Duodenal mucosa (tissue), 2 donors: ENCODE data around the gene STT3B.
"Not testable (repeated sequence)": the region's sequence is repeated elsewhere in the genome, so short reads cannot be mapped to it uniquely, and the experiment has no call there.

ENCODE experiments used
- H3K27ac ChIP-seq: one replicate; pipeline ENCODE4 v1.7.0; 2013; ENCODE audit warnings: low read depth, low read length
- H3K27me3 ChIP-seq, 2 donors: one replicate each; pipeline ENCODE4 v1.7.0; 2013; ENCODE audit warnings: low read length in 2 of 2, control low read depth in 1 of 2; ENCODE audit not compliant: insufficient read depth in 2 of 2, control insufficient read depth in 1 of 2
- H3K36me3 ChIP-seq, 2 donors: one replicate each; pipeline ENCODE4 v1.7.0; 2013; ENCODE audit warnings: low read length in 2 of 2, control low read depth in 1 of 2; ENCODE audit not compliant: insufficient read depth in 2 of 2, control insufficient read depth in 1 of 2
- H3K4me1 ChIP-seq, 2 donors: one replicate each; pipeline ENCODE4 v1.7.0; 2013; ENCODE audit warnings: low read length in 2 of 2, control low read depth in 1 of 2; ENCODE audit not compliant: insufficient read depth in 2 of 2, control insufficient read depth in 1 of 2
- H3K4me3 ChIP-seq, 2 donors: one replicate each; pipeline ENCODE4 v1.7.0; 2013; ENCODE audit warnings: low read length in 2 of 2, low read depth in 1 of 2
- H3K9ac ChIP-seq, 2 donors: one replicate each; pipeline ENCODE4 v1.7.0; 2013; ENCODE audit warnings: low read length in 2 of 2, low read depth in 1 of 2
- H3K9me3 ChIP-seq, 2 donors: one replicate each; pipeline ENCODE4 v1.7.0; 2013; ENCODE audit warnings: low read length in 2 of 2, control low read depth in 1 of 2; ENCODE audit not compliant: control insufficient read depth in 1 of 2

STT3B gene

GRCh38 chr3:31499281-31499680, 33.4 kb upstream of the STT3B start:
- Histone ChIP-seq H3K9ac (no peak overlapping the region), H3K27ac (no peak overlapping the region), H3K4me3 (no peak overlapping the region), H3K36me3 (no peaks in the 10 kb centered on the region), H3K4me1 (peaks cover 10 to 11% of the 10 kb centered on the region in 2 donors), H3K27me3 (peaks cover 5 to 9% of the 10 kb centered on the region in 2 donors), H3K9me3 (no peaks in the 10 kb centered on the region)

GRCh38 chr3:31502803-31503221, 29.9 kb upstream of the STT3B start:
- H3K27ac ChIP-seq = no peak overlapping the region
- H3K36me3 ChIP-seq = no peaks in the 10 kb centered on the region
- no peak overlapping the region for H3K4me3 ChIP-seq
- H3K27me3 ChIP-seq = peaks cover 14 to 16% of the 10 kb centered on the region in 2 donors
- H3K4me1 ChIP-seq = peaks cover 10 to 17% of the 10 kb centered on the region in 2 donors
- no peak overlapping the region for H3K9ac ChIP-seq
- H3K9me3 ChIP-seq = no peaks in the 10 kb centered on the region

DNA sequence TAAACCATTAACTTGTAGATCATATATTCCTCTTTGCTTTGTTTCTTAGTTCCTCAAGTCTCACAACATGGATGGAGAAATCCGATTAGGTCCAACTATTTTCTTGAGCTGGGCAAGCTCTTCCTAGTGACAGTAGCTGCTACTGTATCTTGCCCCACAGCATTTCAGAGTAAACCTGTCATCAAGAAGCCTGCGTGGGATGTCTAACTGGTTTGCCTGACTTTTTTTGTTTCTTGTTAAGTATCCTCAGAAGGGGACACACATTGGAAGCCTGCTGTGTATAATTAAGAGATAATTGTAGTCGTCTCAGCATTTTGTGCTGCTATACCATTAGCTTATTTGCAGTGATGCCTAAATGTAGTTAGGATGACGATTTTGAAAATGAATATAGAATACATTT, 29.3 kb upstream of the STT3B start:
- Histone ChIP-seq H3K27ac (no peak overlapping the region), H3K4me1 (peaks cover 10 to 17% of the 10 kb centered on the region in 2 donors), H3K9ac (no peak overlapping the region), H3K36me3 (no peaks in the 10 kb centered on the region), H3K27me3 (peaks cover 14 to 20% of the 10 kb centered on the region in 2 donors), H3K9me3 (no peaks in the 10 kb centered on the region), H3K4me3 (no peak overlapping the region)

DNA sequence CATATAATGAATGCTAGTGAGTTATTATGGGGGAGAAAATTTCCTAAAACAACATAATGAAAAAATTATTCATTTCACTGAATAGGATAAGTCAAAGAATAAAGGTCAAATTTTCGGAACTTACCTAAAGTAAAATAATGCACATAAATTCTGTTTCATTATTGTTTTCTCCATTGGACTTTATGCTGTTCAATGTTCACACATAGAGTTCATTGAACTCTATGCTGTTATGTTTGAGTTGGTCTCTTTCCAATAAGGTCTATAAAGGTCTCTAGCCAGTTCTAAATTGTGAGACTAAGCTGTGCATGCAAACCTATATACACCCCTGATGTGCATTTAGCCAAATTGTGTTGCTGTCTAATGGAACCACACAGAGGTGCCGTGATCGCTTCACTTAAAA, 28.5 kb upstream of the STT3B start:
- H3K27me3 ChIP-seq = peaks cover 14 to 18% of the 10 kb centered on the region in 2 donors
- no peaks in the 10 kb centered on the region for H3K9me3 ChIP-seq
- no peak overlapping the region for H3K27ac ChIP-seq
- H3K9ac ChIP-seq = no peak overlapping the region
- no peaks in the 10 kb centered on the region for H3K36me3 ChIP-seq
- H3K4me3 ChIP-seq = no peak overlapping the region
- H3K4me1 ChIP-seq = peaks cover 10 to 17% of the 10 kb centered on the region in 2 donors

- H3K27ac ChIP-seq = no peak overlapping the region
- H3K27me3 ChIP-seq = peaks cover 9 to 13% of the 10 kb centered on the region in 2 donors
- H3K4me3 ChIP-seq = no peak overlapping the region
- H3K9me3 ChIP-seq = no peaks in the 10 kb centered on the region
- H3K9ac ChIP-seq = no peak overlapping the region
- no peaks in the 10 kb centered on the region for H3K36me3 ChIP-seq
- H3K4me1 ChIP-seq = peaks cover 10 to 17% of the 10 kb centered on the region in 2 donors
These were observed 27.2 kb upstream of the STT3B start for GRCh38 chr3:31505371-31506048.

DNA sequence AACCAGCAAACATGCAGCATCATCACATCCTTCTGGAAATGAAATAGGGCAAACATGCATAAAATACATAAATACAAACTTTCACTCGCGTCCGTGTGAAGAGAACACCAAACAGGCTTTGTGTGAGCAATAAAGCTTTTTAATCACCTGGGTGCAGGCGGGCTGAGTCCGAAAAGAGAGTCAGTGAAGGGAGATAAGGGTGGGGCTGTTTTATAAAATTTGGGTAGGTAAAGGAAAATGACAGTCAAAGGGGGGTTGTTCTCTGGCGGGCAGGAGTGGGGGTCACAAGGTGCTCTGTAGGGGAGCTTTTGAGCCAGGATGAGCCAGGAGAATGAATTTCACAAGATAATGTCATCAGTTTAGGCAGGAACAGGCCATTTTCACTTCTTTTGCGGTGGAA, 26.2 kb upstream of the STT3B start:
- not testable (repeated sequence) for H3K9me3 ChIP-seq, H3K27ac ChIP-seq, H3K4me3 ChIP-seq, H3K36me3 ChIP-seq, H3K9ac ChIP-seq
- peaks cover 10 to 17% of the 10 kb centered on the region in 2 donors for H3K4me1 ChIP-seq
- H3K27me3 ChIP-seq = peaks cover 9 to 13% of the 10 kb centered on the region in 2 donors

- no peaks in the 10 kb centered on the region for H3K36me3 ChIP-seq
- peaks cover 5 to 12% of the 10 kb centered on the region in 2 donors for H3K4me1 ChIP-seq
- H3K27me3 ChIP-seq = peaks cover 9 to 10% of the 10 kb centered on the region in 2 donors
- no peak overlapping the region for H3K27ac ChIP-seq
- no peak overlapping the region for H3K4me3 ChIP-seq
- no peak overlapping the region for H3K9ac ChIP-seq
- H3K9me3 ChIP-seq = no peaks in the 10 kb centered on the region
These were observed 24.1 kb upstream of the STT3B start for GRCh38 chr3:31508452-31509146.

DNA sequence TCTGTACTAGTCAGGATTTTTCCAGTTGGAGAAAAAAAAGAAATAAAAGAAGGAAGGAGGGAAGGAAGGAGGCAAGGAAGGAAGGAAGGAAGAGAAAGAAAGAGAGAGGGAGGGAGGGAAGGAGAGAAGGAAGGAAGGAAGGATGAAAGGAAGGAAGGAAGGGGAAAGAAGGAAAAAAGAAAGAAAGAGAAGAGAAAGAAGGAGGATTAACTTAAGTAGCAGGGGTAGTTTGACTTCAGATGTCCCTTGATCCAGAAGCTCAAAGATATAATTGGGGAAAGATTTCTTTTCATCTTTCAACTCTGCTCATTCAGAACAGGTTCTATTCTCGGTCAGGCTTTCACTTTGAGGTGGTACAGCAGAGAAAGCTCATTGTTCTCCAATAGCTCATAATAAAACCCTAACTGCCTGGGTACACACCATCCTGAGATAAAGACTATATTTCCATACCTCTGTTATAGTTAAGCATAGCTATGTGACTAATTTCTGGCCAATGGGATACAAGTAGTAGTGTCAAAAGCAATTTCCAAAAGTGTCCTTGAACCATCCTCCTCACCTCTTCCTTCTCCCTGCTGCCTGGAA, 23.5 kb upstream of the STT3B start:
- peaks cover 9 to 10% of the 10 kb centered on the region in 2 donors for H3K27me3 ChIP-seq
- H3K36me3 ChIP-seq = no peaks in the 10 kb centered on the region
- no peak overlapping the region for H3K27ac ChIP-seq
- H3K4me1 ChIP-seq = peaks cover 0 to 6% of the 10 kb centered on the region in 2 donors
- H3K4me3 ChIP-seq = no peak overlapping the region
- H3K9me3 ChIP-seq = no peaks in the 10 kb centered on the region
- H3K9ac ChIP-seq = no peak overlapping the region

GRCh38 chr3:31514570-31514969, 18.2 kb upstream of the STT3B start:
- Histone ChIP-seq H3K4me3 (no peak overlapping the region), H3K36me3 (no peaks in the 10 kb centered on the region), H3K27ac (no peak overlapping the region), H3K27me3 (no peaks in the 10 kb centered on the region), H3K4me1 (no peaks in the 10 kb centered on the region), H3K9me3 (no peaks in the 10 kb centered on the region), H3K9ac (no peak overlapping the region)
